GM10266 (cell line): ENCODE measurements around the gene PUDP.

Experiments used
- DNase-seq: peaks from one replicate; pipeline ENCODE4 v3.0.0; 2012; ENCODE audit errors: extremely low spot score
- TF ChIP-seq, protein P1 (sequence below): IDR thresholded peaks from 2 replicates; pipeline ENCODE4 v1.5.1; 2012; ENCODE audit warnings: mild to moderate bottlenecking, low read depth; ENCODE audit not compliant: control insufficient read depth, insufficient read depth; ENCODE audit errors: missing control alignments

PUDP gene

GRCh38 chrX:7158468-7158990 lies 10.6 kb upstream of the PUDP start:
- TF ChIP-seq, protein P1, sequence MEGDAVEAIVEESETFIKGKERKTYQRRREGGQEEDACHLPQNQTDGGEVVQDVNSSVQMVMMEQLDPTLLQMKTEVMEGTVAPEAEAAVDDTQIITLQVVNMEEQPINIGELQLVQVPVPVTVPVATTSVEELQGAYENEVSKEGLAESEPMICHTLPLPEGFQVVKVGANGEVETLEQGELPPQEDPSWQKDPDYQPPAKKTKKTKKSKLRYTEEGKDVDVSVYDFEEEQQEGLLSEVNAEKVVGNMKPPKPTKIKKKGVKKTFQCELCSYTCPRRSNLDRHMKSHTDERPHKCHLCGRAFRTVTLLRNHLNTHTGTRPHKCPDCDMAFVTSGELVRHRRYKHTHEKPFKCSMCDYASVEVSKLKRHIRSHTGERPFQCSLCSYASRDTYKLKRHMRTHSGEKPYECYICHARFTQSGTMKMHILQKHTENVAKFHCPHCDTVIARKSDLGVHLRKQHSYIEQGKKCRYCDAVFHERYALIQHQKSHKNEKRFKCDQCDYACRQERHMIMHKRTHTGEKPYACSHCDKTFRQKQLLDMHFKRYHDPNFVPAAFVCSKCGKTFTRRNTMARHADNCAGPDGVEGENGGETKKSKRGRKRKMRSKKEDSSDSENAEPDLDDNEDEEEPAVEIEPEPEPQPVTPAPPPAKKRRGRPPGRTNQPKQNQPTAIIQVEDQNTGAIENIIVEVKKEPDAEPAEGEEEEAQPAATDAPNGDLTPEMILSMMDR, result no peak
- no peak for DNase-seq

DNA sequence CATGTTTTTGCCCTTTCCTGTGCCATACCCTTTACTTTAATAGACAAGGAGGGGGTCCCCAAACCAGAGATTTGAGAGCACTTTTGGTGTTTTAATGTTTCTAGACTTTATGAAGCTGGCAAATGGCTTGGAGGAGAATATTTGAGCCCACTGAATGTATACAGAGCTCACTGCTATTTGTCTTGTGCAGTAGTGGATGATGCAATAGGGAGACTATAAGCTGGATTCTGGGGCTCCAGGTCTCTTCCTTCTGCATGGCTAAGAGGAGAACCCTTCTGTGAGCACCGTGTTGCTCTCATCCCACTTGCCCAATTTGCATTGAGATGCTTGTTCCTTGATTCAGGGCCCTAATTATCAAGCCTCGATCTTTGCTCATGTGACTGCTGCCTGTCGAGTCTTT lies 8.9 kb upstream of the PUDP start:
- no peak for DNase-seq
- TF ChIP-seq, protein P1, result no peak

GRCh38 chrX:7155163-7155562 lies 7.2 kb upstream of the PUDP start:
- no peak for DNase-seq
- TF ChIP-seq, protein P1, result no peak

- no peak for DNase-seq
- TF ChIP-seq, protein P1, result no peak
Measured at GRCh38 chrX:7154041-7154597, 6.2 kb upstream of the PUDP start.

DNA sequence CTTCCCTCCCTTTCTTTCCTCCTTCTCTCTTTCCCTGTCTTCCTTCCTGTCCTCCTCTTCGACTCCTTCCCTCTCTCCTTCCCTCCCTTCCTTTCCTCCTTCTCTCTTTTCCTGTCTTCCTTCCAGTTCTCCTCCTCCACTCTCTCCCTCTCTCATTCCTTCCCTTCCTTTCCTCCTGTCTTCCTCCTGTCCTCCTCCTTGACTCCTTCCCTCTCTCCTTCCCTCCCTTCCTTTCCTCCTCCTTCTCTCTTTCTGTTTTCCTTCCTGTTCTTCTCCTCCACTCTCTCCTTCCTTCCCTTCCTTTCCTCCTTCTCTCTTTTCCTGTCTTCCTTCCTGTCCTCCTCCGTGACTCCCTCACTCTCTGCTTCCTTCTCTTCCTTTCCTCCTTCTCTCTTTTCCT lies 5.3 kb upstream of the PUDP start:
- DNase-seq, result no peak
- TF ChIP-seq, protein P1, result no peak

- TF ChIP-seq, protein P1, result no peak
- no peak for DNase-seq
Measured at GRCh38 chrX:7149411-7149810, 1.5 kb upstream of the PUDP start.

DNA sequence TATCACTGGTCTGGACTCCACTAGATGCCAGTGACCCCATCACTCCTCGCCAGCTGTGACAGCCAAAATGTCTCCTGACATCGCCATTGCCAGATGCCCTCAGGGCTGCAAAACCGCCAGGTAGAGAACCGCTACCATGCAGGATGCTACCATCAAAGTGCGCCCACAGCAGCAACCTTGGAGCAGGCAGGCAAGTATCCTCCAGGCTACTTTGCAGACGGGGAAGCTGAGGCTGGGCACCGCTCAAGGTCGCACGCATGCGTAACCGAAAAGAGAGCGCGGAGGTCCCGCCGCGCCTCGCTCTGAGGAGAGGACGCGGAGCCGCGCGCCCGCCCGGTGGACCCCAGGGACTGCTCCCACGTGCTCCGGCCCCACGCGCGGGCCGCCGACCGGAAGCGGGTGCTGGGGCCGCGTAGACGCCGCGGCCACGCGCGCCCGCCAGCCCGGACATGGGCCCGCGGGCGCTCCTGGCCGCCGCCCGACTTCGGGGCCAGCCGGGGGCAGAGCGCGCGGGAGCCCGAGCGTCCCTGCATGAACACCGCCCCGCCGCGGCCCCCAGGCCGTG lies 458 bp downstream of the PUDP start, which contains the start of gene STS:
Gene STS, plus strand, starts transcription at position 300 of the 565 bp plus-strand sequence. CDS start 105,488 bp downstream, outside the sequence.
- peak; percentile 36 for DNase-seq
- TF ChIP-seq, protein P1, result no peak
